Measurements from ENCODE around the gene RND1. TPM values are rescaled to one million over a fixed set of nuclear protein-coding genes. Genes with fewer than 3 reads are reported as not detected.

The RND1 gene
- total and polyA plus RNA-seq, 2 of the 13 experiments (the other 11 are each of a cell fraction or from before 2014, with no cell fraction given) = 1.8 to 1.9 TPM

- TF ChIP-seq RARA (CRISPR knock-in tag; IDR thresholded peaks at IDR 0.05) = peak; percentile 28; the same call in 1 of the 2 replicates
- peak; percentile 92 for TF ChIP-seq GFI1 (CRISPR knock-in tag; IDR thresholded peaks at IDR 0.05; ENCODE audit: borderline replicate concordance)
- no peak for TF ChIP-seq HNF1B (CRISPR knock-in tag; IDR thresholded peaks at IDR 0.05)
- TF ChIP-seq ZNF263 (CRISPR knock-in tag; IDR thresholded peaks at IDR 0.05) = no peak
- no peak for TF ChIP-seq ZUFSP (CRISPR knock-in tag; IDR thresholded peaks at IDR 0.05; ENCODE audit: borderline replicate concordance)
- no peak for TF ChIP-seq FOXA1 (IDR thresholded peaks at IDR 0.05)
- TF ChIP-seq FOXA1 (CRISPR knock-in tag; IDR thresholded peaks at IDR 0.05) = peak; percentile 52
- 0 out of 4 replicates have a peak, but pooled peaks of 1 of the 2 experiments have one; percentile 33 for TF ChIP-seq ATF4 (CRISPR knock-in tag; IDR thresholded peaks at IDR 0.05)
- 0 out of 2 replicates have a peak, but pooled peaks have one; percentile 21 for TF ChIP-seq ZNF782 (CRISPR knock-in tag; IDR thresholded peaks at IDR 0.05; ENCODE audit: borderline replicate concordance)
- TF ChIP-seq ZNF567 (CRISPR knock-in tag; IDR thresholded peaks at IDR 0.05; ENCODE audit: borderline replicate concordance) = no peak
- no peak for TF ChIP-seq ZNF564 (CRISPR knock-in tag; IDR thresholded peaks at IDR 0.05)
- TF ChIP-seq MEIS2 (CRISPR knock-in tag; IDR thresholded peaks at IDR 0.05) = no peak
- no peak for TF ChIP-seq ZNF737 (CRISPR knock-in tag; IDR thresholded peaks at IDR 0.05; ENCODE audit: borderline replicate concordance)
- no peak for TF ChIP-seq ARHGAP35 (CRISPR knock-in tag; IDR thresholded peaks at IDR 0.05; ENCODE audit: borderline replicate concordance)
- peak; percentile 54; the same call in 1 of the 2 replicates for TF ChIP-seq PAXIP1 (CRISPR knock-in tag; conservative IDR thresholded peaks at IDR 0.05)
- peak; percentile 83 for TF ChIP-seq ARID5B (CRISPR knock-in tag; IDR thresholded peaks at IDR 0.05)
- TF ChIP-seq NR2C2 (CRISPR knock-in tag; IDR thresholded peaks at IDR 0.05; ENCODE audit: borderline replicate concordance) = 0 out of 2 replicates have a peak, but pooled peaks have one; percentile 15
- TF ChIP-seq ZNF792 (CRISPR knock-in tag; IDR thresholded peaks at IDR 0.05) = no peak
Observed at GRCh38 chr12:48810903-48811431, 54.7 kb downstream of the RND1 start (continued).

Data from HepG2 (cell line).